ENCODE data around the gene MYL12A.
A peak's percentile ranks its signal among the peaks of the same experiment; 100 is the strongest.

MYL12A gene

GRCh38 chr18:3252843-3253242 is 5.2 kb downstream of the MYL12A start:
- H3K27me3 Mint-ChIP-seq (ENCODE audit: low read depth) = no peaks in the 10 kb centered on the region
- no peak for DNase-seq (ENCODE audit: low spot score)
- H3K36me3 Mint-ChIP-seq (ENCODE audit: low read depth) = peaks cover 88% of the 10 kb centered on the region
- H3K9me3 Mint-ChIP-seq = no peaks in the 10 kb centered on the region
- peak overlapping the region; percentile 63 for H3K4me3 Mint-ChIP-seq
- peaks cover 60% of the 10 kb centered on the region for H3K4me1 Mint-ChIP-seq (ENCODE audit: low read depth)
- peak overlapping the region; percentile 17 for H3K27ac Mint-ChIP-seq

- no peak for DNase-seq (ENCODE audit: low spot score)
- H3K4me3 Mint-ChIP-seq = peak overlapping the region; percentile 38
- peak overlapping the region; percentile 73 for H3K27ac Mint-ChIP-seq
- H3K36me3 Mint-ChIP-seq (ENCODE audit: low read depth) = peaks cover 85% of the 10 kb centered on the region
- peaks cover 79% of the 10 kb centered on the region for H3K4me1 Mint-ChIP-seq (ENCODE audit: low read depth)
- H3K27me3 Mint-ChIP-seq (ENCODE audit: low read depth) = no peaks in the 10 kb centered on the region
- no peaks in the 10 kb centered on the region for H3K9me3 Mint-ChIP-seq
These were observed 7.1 kb downstream of the MYL12A start for GRCh38 chr18:3254725-3255124.

GRCh38 chr18:3255611-3256165 is 8.1 kb downstream of the MYL12A start:
- Mint-ChIP-seq H3K27ac (peak overlapping the region; percentile 55), H3K27me3 (ENCODE audit: low read depth) (no peaks in the 10 kb centered on the region), H3K4me3 (no peak overlapping the region), H3K36me3 (ENCODE audit: low read depth) (peaks cover 76% of the 10 kb centered on the region), H3K4me1 (ENCODE audit: low read depth) (peaks cover 82% of the 10 kb centered on the region), H3K9me3 (no peaks in the 10 kb centered on the region)
- no peak for DNase-seq (ENCODE audit: low spot score)

- Mint-ChIP-seq H3K27me3 (ENCODE audit: low read depth) (no peaks in the 10 kb centered on the region), H3K4me1 (ENCODE audit: low read depth) (peaks cover 80% of the 10 kb centered on the region), H3K27ac (peak overlapping the region; percentile 49), H3K4me3 (peak overlapping the region; percentile 29), H3K36me3 (ENCODE audit: low read depth) (peaks cover 71% of the 10 kb centered on the region), H3K9me3 (no peaks in the 10 kb centered on the region)
- no peak for DNase-seq (ENCODE audit: low spot score)
These were observed 9.4 kb downstream of the MYL12A start for GRCh38 chr18:3256693-3257626.

GRCh38 chr18:3257627-3258120 is 10.1 kb downstream of the MYL12A start:
- DNase-seq (ENCODE audit: low spot score) = no peak
- H3K4me1 Mint-ChIP-seq (ENCODE audit: low read depth) = peaks cover 76% of the 10 kb centered on the region
- H3K9me3 Mint-ChIP-seq = no peaks in the 10 kb centered on the region
- peak overlapping the region; percentile 53 for H3K4me3 Mint-ChIP-seq
- H3K27ac Mint-ChIP-seq = peak overlapping the region; percentile 64
- H3K36me3 Mint-ChIP-seq (ENCODE audit: low read depth) = peaks cover 68% of the 10 kb centered on the region
- H3K27me3 Mint-ChIP-seq (ENCODE audit: low read depth) = no peaks in the 10 kb centered on the region

DNA sequence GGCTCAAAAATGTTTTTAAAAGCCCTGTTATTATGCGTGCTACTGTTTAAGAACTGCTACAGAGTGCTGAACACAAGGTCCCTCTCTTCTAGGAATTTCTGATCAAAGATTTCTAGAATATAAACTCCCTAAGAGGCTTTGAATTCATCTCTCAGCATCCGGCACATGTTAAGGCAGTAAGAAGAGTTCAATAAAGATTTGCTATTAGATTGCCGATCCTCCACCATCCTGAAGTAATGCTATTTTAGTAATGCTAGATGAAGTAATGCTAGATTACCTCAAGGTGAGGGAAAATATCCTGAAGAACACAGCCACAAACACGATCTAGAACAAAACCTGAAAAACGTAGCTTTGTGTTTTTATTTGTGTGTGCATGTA is 13.4 kb downstream of the MYL12A start:
- DNase-seq (ENCODE audit: low spot score) = no peak
- Mint-ChIP-seq H3K4me1 (ENCODE audit: low read depth) (peaks cover 79% of the 10 kb centered on the region), H3K27ac (peak overlapping the region; percentile 99), H3K9me3 (no peaks in the 10 kb centered on the region), H3K36me3 (ENCODE audit: low read depth) (peaks cover 54% of the 10 kb centered on the region), H3K4me3 (peak overlapping the region; percentile 96), H3K27me3 (ENCODE audit: low read depth) (no peaks in the 10 kb centered on the region)

GRCh38 chr18:3261373-3262233 is 14.0 kb downstream of the MYL12A start, which contains the start of gene MYL12B:
Gene MYL12B, plus strand, starts transcription at chr18:3262133. Its CDS starts 10,766 bp downstream, at chr18:3272899.
- DNase-seq (ENCODE audit: low spot score) = peak; percentile 80
- Mint-ChIP-seq H3K4me3 (peak within 1 kb of the TSS; percentile 96), H3K4me1 (ENCODE audit: low read depth) (peaks cover 77% of the 10 kb centered on the region), H3K36me3 (ENCODE audit: low read depth) (peaks cover 50% of the 10 kb centered on the region), H3K9me3 (no peaks in the 10 kb centered on the region), H3K27ac (peak within 1 kb of the TSS; percentile 99), H3K27me3 (ENCODE audit: low read depth) (no peaks in the 10 kb centered on the region)

DNA sequence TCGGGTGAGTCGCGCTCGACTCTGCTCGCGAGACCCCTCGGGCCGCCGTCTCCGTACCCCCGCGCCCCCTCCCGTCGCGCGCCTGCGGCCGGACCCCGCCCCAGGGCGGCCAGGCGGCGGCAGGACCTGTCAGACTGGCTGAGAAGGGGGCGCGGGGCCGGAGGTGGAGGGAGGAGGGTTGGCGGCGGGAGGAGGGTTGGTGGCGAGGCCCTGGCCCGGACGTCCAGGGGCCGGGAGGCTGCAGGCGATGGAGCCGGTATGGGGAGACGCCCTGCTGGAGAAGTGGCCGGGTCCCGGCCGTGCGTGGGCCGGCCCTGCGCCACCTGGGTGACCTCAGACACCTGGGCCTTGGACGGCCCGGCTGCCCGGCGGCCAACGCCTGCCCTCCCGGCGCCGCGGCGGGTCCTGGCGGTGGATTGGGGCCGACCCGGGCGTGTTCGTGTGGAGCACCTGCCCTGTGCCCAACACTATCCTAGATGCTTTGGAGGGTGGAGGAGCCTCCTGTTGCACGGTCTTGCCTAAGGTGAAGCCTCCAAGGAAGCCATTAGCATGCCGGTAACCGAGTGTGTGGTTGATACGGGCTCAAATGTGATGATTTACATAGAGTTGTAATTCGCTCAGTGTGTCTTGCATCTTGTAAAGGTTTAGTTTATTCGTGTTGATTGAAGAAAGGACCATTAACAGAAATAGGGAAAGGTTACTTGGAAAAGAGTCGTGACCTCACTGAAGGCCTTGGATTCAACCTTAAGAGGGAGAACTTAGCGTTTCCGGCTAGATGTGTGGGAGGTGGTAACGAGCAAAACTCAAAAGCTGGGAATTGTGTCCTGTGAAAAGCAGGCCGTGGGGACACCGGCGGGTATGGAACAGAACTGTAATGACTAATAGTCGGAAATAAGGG is 14.9 kb downstream of the MYL12A start:
- no peaks in the 10 kb centered on the region for H3K27me3 Mint-ChIP-seq (ENCODE audit: low read depth)
- peak overlapping the region; percentile 99 for H3K27ac Mint-ChIP-seq
- no peaks in the 10 kb centered on the region for H3K9me3 Mint-ChIP-seq
- no peak for DNase-seq (ENCODE audit: low spot score)
- peak overlapping the region; percentile 96 for H3K4me3 Mint-ChIP-seq
- H3K4me1 Mint-ChIP-seq (ENCODE audit: low read depth) = peaks cover 77% of the 10 kb centered on the region
- H3K36me3 Mint-ChIP-seq (ENCODE audit: low read depth) = peaks cover 41% of the 10 kb centered on the region

DNA sequence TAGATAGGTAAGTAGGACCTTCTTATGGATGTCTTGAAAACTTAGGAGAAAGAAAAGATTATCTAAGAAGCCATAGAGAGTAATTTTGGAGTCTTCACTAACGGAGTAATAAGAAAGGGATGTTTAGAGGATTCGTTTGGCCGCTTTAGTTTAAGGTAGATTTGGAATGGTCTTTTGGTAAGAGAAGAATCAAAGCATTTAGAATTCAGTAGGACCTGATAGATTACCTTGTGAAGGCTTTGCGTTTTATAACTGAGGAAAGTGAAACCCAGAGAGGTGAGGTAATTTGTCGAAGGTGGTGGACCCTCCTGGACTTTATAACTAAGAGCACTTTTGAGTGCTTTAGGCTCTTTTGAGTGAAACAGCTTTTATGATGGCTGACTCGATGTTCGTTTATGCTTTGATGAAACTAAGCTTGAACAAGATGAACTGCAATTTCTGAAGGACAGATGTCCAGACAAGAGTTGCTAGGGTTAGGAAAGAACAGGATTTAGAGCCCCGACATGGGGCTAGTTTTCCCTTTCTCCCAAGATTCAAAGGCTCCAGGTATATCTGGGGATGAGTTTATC is 15.6 kb downstream of the MYL12A start:
- Mint-ChIP-seq H3K9me3 (no peaks in the 10 kb centered on the region), H3K27ac (peak overlapping the region; percentile 80), H3K36me3 (ENCODE audit: low read depth) (peaks cover 36% of the 10 kb centered on the region), H3K4me3 (peak overlapping the region; percentile 92), H3K4me1 (ENCODE audit: low read depth) (peaks cover 74% of the 10 kb centered on the region), H3K27me3 (ENCODE audit: low read depth) (no peaks in the 10 kb centered on the region)
- no peak for DNase-seq (ENCODE audit: low spot score)

DNA sequence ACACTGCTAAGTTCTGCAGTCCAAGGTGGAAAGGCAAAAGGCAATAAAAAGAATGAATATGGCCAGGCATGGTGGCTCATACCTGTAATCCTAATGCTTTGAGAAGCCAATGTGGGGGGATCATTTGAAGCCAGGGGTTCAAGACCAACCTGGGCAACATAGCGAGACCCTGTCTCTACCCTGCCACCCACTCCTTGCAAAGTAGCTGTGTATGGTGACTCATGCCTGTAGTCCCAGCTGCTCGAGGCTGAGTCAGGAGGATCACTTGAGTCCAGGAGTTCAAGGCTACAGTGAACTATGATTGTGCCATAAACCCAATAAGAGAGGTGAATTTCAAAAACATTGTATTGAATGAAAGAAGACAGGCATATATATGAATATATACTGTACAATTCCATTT is 16.8 kb downstream of the MYL12A start:
- no peak for DNase-seq (ENCODE audit: low spot score)
- Mint-ChIP-seq H3K27me3 (ENCODE audit: low read depth) (no peaks in the 10 kb centered on the region), H3K27ac (peak overlapping the region; percentile 37), H3K36me3 (ENCODE audit: low read depth) (peaks cover 36% of the 10 kb centered on the region), H3K9me3 (no peaks in the 10 kb centered on the region), H3K4me1 (ENCODE audit: low read depth) (peaks cover 73% of the 10 kb centered on the region), H3K4me3 (peak overlapping the region; percentile 41)

- H3K4me1 Mint-ChIP-seq (ENCODE audit: low read depth) = peaks cover 70% of the 10 kb centered on the region
- DNase-seq (ENCODE audit: low spot score) = no peak
- H3K9me3 Mint-ChIP-seq = no peaks in the 10 kb centered on the region
- H3K27ac Mint-ChIP-seq = no peak overlapping the region
- peak overlapping the region; percentile 22 for H3K4me3 Mint-ChIP-seq
- peaks cover 36% of the 10 kb centered on the region for H3K36me3 Mint-ChIP-seq (ENCODE audit: low read depth)
- H3K27me3 Mint-ChIP-seq (ENCODE audit: low read depth) = no peaks in the 10 kb centered on the region
These were observed 18.0 kb downstream of the MYL12A start for GRCh38 chr18:3265564-3266033.

DNA sequence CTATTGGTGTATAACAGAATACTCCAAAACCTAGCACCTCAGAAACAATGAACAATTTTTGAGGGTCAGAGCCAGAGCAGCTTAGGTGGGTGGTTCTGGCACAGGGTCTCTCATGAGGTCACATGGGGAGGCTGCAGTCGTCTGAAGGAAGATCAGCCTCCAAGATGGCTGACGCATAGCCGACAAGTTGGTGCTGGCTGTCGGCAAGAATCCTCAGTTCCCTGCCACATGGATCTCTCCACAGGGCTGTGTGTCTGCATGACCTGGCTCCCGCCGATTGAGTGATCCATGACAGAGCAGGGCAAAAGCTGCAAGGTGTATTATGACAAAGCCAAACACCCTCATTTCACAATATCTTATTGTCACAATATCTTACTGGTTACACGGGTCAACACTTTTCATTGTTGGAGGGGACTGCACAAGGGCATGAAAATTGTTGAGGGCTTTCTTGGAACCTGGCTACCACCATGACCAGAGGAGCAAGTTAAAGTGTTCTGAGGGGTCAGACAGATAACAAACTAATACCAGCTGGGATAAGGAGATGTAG is 18.5 kb downstream of the MYL12A start:
- H3K4me1 Mint-ChIP-seq (ENCODE audit: low read depth) = peaks cover 67% of the 10 kb centered on the region
- peak overlapping the region; percentile 2 for H3K4me3 Mint-ChIP-seq
- DNase-seq (ENCODE audit: low spot score) = no peak
- H3K9me3 Mint-ChIP-seq = no peaks in the 10 kb centered on the region
- H3K27me3 Mint-ChIP-seq (ENCODE audit: low read depth) = no peaks in the 10 kb centered on the region
- peaks cover 32% of the 10 kb centered on the region for H3K36me3 Mint-ChIP-seq (ENCODE audit: low read depth)
- peak overlapping the region; percentile 58 for H3K27ac Mint-ChIP-seq
